AG04450 (cell line): ENCODE data around the gene HIC1. TPM values are rescaled to one million over a fixed set of nuclear protein-coding genes. Genes with fewer than 3 reads are reported as not detected.
"Not testable (repeated sequence)": the region's sequence is repeated elsewhere in the genome, so short reads cannot be mapped to it uniquely, and the experiment has no call there.

ENCODE experiments used
- CTCF ChIA-PET: fragments of 300-600, 350-600 bp; formaldehyde crosslinking; extraction: SDS; loops from one replicate; lab custom pipeline; 2022; ENCODE audit warnings: antibody characterized with exemption, inconsistent platforms; lab: Charles Lee
- POLR2A ChIA-PET: fragments of 350-600 bp; formaldehyde crosslinking; extraction: SDS; loops from one replicate; lab custom pipeline; 2021; ENCODE audit warnings: antibody characterized with exemption, inconsistent platforms; lab: Yijun Ruan, JAX
- DNase-seq: peaks from one replicate; pipeline ENCODE4 v3.0.0-alpha.2; 2011; ENCODE audit warnings: low read depth, low spot score
- H3K27ac ChIP-seq: one replicate; pipeline ENCODE4 v1.5.1; 2012; ENCODE audit warnings: low read depth, low read length, control low read depth
- H3K27me3 ChIP-seq: one replicate; pipeline ENCODE4 v1.6.0; 2012; ENCODE audit warnings: low read length; ENCODE audit not compliant: control insufficient read depth, insufficient read depth
- H3K4me3 ChIP-seq: 2 replicates; pipeline ENCODE4 v1.5.1; 2011; ENCODE audit warnings: mild to moderate bottlenecking, low read depth, low read length, control low read depth
- H3K9me3 ChIP-seq: 2 replicates; pipeline ENCODE4 v1.5.1; 2012; ENCODE audit warnings: low read length; ENCODE audit not compliant: control insufficient read depth, insufficient read depth
- CTCF ChIP-seq: IDR thresholded peaks from 2 replicates; pipeline ENCODE4 v1.5.1; 2011; ENCODE audit warnings: low read depth, low read length, control low read depth, inconsistent platforms
- polyA plus RNA-seq: library from polyadenylated mRNA; depleted of rRNA; stranded (reverse); fragments of >200 nt; gene quantifications from 2 replicates; pipeline ENCODE4 v1.2.3, GENCODE V29; 2011

HIC1 gene
- polyA plus RNA-seq, 1 experiment, result 12.7 TPM

- POLR2A ChIA-PET, result no interaction called here
- H3K9me3 ChIP-seq, result peaks cover 9% of the 10 kb centered on the region; the same call in 1 of the 2 replicates
- no peak overlapping the region for H3K27ac ChIP-seq
- no peak for DNase-seq
- H3K4me3 ChIP-seq, result no peak overlapping the region
- no peak for TF ChIP-seq CTCF
- H3K27me3 ChIP-seq, result peaks cover 21% of the 10 kb centered on the region
- CTCF ChIA-PET, result no interaction called here
These were observed 42.4 kb upstream of the HIC1 start for GRCh38 chr17:2012499-2012898.

GRCh38 chr17:2013220-2013993, 41.5 kb upstream of the HIC1 start:
- peaks cover 30% of the 10 kb centered on the region for H3K27me3 ChIP-seq
- DNase-seq, H3K9me3 ChIP-seq, H3K4me3 ChIP-seq, H3K27ac ChIP-seq, POLR2A ChIA-PET: not testable (repeated sequence)
- CTCF ChIA-PET, result interaction anchor here (0.6 kb wide), 1 partner anchor 105 kb away, joined by 3 read pairs; no protein-coding TSS in a partner anchor

- Histone ChIP-seq H3K27ac (no peak overlapping the region), H3K9me3 (peaks cover 9% of the 10 kb centered on the region; the same call in 1 of the 2 replicates), H3K27me3 (peaks cover 35% of the 10 kb centered on the region), H3K4me3 (no peak overlapping the region)
- CTCF ChIA-PET, result no interaction called here
- POLR2A ChIA-PET, result no interaction called here
- no peak for DNase-seq
- TF ChIP-seq CTCF, result no peak
These were observed 40.9 kb upstream of the HIC1 start for GRCh38 chr17:2013994-2014317.

GRCh38 chr17:2015314-2015713, 39.6 kb upstream of the HIC1 start:
- POLR2A ChIA-PET, result no interaction called here
- no peak for TF ChIP-seq CTCF
- DNase-seq, result no peak
- H3K27me3 ChIP-seq, result peaks cover 49% of the 10 kb centered on the region
- no peak overlapping the region for H3K27ac ChIP-seq
- H3K4me3 ChIP-seq, result no peak overlapping the region
- CTCF ChIA-PET, result interaction anchor here (0.6 kb wide), 1 partner anchor 1825 kb away, joined by 3 read pairs; no protein-coding TSS in a partner anchor
- H3K9me3 ChIP-seq, result peaks cover 9% of the 10 kb centered on the region; the same call in 1 of the 2 replicates

GRCh38 chr17:2016494-2016893, 38.4 kb upstream of the HIC1 start:
- H3K27me3 ChIP-seq, result peaks cover 60% of the 10 kb centered on the region
- peaks cover 9% of the 10 kb centered on the region; the same call in 1 of the 2 replicates for H3K9me3 ChIP-seq
- no peak overlapping the region for H3K4me3 ChIP-seq
- ChIA-PET POLR2A (no interaction called here), CTCF (no interaction called here)
- DNase-seq, result no peak
- H3K27ac ChIP-seq, result no peak overlapping the region
- TF ChIP-seq CTCF, result no peak
